ENCODE results near the gene KDM1A.

KDM1A gene

GRCh38 chr1:23088027-23088426 is 68.8 kb downstream of the KDM1A start:
- Histone ChIP-seq H3K27ac (ENCODE audit: low read depth in 2 of 2, low read length in 2 of 2) (no peak overlapping the region), H3K27me3 (ENCODE audit: control insufficient read depth in 2 of 2, insufficient read depth in 2 of 2, low read length in 2 of 2) (no peaks in the 10 kb centered on the region), H3K4me3 (ENCODE audit: low read length in 2 of 2) (no peak overlapping the region), H3K4me1 (ENCODE audit: control insufficient read depth in 2 of 2, insufficient read depth in 2 of 2, low read length in 2 of 2) (no peaks in the 10 kb centered on the region), H3K36me3 (ENCODE audit: control insufficient read depth in 2 of 2, insufficient read depth in 2 of 2, low read length in 2 of 2) (peaks cover 77 to 81% of the 10 kb centered on the region in 2 donors), H3K9ac (ENCODE audit: low read depth in 1 of 2, low read length in 2 of 2) (no peak overlapping the region), H3K9me3 (ENCODE audit: control insufficient read depth in 2 of 2, low read length in 2 of 2) (no peaks in the 10 kb centered on the region)

DNA sequence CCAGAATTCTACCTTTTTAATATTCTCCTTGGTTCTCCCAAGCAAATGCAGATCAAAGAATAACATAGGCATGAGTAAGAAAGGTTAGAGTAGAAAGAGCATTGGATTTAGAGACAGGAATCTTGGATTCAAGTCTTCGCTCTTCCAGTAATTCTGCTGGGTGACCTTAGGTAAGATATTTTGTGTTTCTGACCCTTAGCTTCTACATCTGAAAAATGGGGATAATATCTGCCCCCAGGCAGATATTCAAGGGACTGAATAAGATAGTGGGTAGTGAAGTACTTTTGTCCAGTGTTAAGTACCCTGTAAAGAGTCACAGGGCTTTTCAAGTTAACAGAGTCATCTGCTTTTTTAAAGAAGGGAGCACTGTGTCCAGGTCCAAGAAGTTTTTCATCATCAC is 70.8 kb downstream of the KDM1A start:
- Histone ChIP-seq H3K9ac (ENCODE audit: low read depth in 1 of 2, low read length in 2 of 2) (no peak overlapping the region), H3K27me3 (ENCODE audit: control insufficient read depth in 2 of 2, insufficient read depth in 2 of 2, low read length in 2 of 2) (no peaks in the 10 kb centered on the region)

DNA sequence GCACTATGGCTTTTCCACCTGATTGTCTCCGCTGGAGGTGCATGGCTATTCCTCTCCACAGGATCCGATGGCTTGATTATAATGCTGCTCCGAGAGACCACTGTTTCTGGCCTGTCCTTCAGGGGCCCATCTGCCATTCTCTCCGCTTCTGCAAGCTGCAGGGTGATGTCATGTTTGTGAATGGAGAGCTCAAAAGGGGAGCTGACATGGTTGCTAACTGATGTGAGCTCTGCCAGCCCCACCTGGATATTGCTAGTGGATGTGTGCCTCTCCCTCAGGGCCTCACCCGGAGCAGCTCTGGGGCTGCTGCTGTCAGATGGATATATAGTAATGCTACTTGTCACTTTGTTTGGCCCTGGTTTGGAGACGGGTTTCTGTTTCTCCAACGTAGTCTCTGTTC is 72.3 kb downstream of the KDM1A start:
- Histone ChIP-seq H3K4me1 (ENCODE audit: control insufficient read depth in 2 of 2, insufficient read depth in 2 of 2, low read length in 2 of 2) (no peaks in the 10 kb centered on the region), H3K36me3 (ENCODE audit: control insufficient read depth in 2 of 2, insufficient read depth in 2 of 2, low read length in 2 of 2) (peaks cover 55 to 66% of the 10 kb centered on the region in 2 donors), H3K4me3 (ENCODE audit: low read length in 2 of 2) (no peak overlapping the region), H3K27me3 (ENCODE audit: control insufficient read depth in 2 of 2, insufficient read depth in 2 of 2, low read length in 2 of 2) (no peaks in the 10 kb centered on the region), H3K9me3 (ENCODE audit: control insufficient read depth in 2 of 2, low read length in 2 of 2) (no peaks in the 10 kb centered on the region), H3K27ac (ENCODE audit: low read depth in 2 of 2, low read length in 2 of 2) (no peak overlapping the region), H3K9ac (ENCODE audit: low read depth in 1 of 2, low read length in 2 of 2) (no peak overlapping the region)

More for the DNA sequence above, 70.8 kb downstream of the KDM1A start:
- Histone ChIP-seq H3K4me3 (ENCODE audit: low read length in 2 of 2) (no peak overlapping the region), H3K27ac (ENCODE audit: low read depth in 2 of 2, low read length in 2 of 2) (no peak overlapping the region), H3K9me3 (ENCODE audit: control insufficient read depth in 2 of 2, low read length in 2 of 2) (no peaks in the 10 kb centered on the region), H3K36me3 (ENCODE audit: control insufficient read depth in 2 of 2, insufficient read depth in 2 of 2, low read length in 2 of 2) (peaks cover 66 to 77% of the 10 kb centered on the region in 2 donors), H3K4me1 (ENCODE audit: control insufficient read depth in 2 of 2, insufficient read depth in 2 of 2, low read length in 2 of 2) (no peaks in the 10 kb centered on the region)

- H3K27me3 ChIP-seq (ENCODE audit: control insufficient read depth in 2 of 2, insufficient read depth in 2 of 2, low read length in 2 of 2) = no peaks in the 10 kb centered on the region
- H3K27ac ChIP-seq (ENCODE audit: low read depth in 2 of 2, low read length in 2 of 2) = no peak overlapping the region
- H3K4me3 ChIP-seq (ENCODE audit: low read length in 2 of 2) = no peak overlapping the region
- H3K9ac ChIP-seq (ENCODE audit: low read depth in 1 of 2, low read length in 2 of 2) = no peak overlapping the region
- H3K9me3 ChIP-seq (ENCODE audit: control insufficient read depth in 2 of 2, low read length in 2 of 2) = no peaks in the 10 kb centered on the region
- H3K4me1 ChIP-seq (ENCODE audit: control insufficient read depth in 2 of 2, insufficient read depth in 2 of 2, low read length in 2 of 2) = no peaks in the 10 kb centered on the region
- peaks cover 48 to 59% of the 10 kb centered on the region in 2 donors for H3K36me3 ChIP-seq (ENCODE audit: control insufficient read depth in 2 of 2, insufficient read depth in 2 of 2, low read length in 2 of 2)
Observed at GRCh38 chr1:23092447-23092846, 73.2 kb downstream of the KDM1A start.

DNA sequence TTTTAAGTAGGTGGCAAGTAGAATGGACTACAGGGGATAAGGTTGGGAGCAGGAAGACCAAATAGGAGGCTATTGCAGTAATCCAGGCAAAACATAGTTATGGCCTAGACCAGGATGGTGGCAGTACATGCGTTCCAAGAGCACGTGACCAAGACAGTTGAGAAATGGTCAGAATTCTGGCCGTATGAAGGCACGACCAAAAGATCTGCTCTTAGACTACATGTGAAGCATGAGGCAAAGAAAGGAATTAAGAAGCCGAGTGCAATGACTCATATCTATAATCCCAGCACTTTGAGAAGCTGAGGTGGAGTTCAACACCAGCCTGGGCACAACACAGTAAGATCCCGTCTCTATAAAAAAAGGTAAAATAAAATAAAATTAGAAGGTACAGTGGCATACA is 78.0 kb downstream of the KDM1A start:
- Histone ChIP-seq H3K9ac (ENCODE audit: low read depth in 1 of 2, low read length in 2 of 2) (no peak overlapping the region), H3K36me3 (ENCODE audit: control insufficient read depth in 2 of 2, insufficient read depth in 2 of 2, low read length in 2 of 2) (peaks cover 12 to 21% of the 10 kb centered on the region in 2 donors), H3K4me1 (ENCODE audit: control insufficient read depth in 2 of 2, insufficient read depth in 2 of 2, low read length in 2 of 2) (peaks cover 3 to 25% of the 10 kb centered on the region in 2 donors), H3K27me3 (ENCODE audit: control insufficient read depth in 2 of 2, insufficient read depth in 2 of 2, low read length in 2 of 2) (no peaks in the 10 kb centered on the region), H3K9me3 (ENCODE audit: control insufficient read depth in 2 of 2, low read length in 2 of 2) (no peaks in the 10 kb centered on the region), H3K4me3 (ENCODE audit: low read length in 2 of 2) (no peak overlapping the region), H3K27ac (ENCODE audit: low read depth in 2 of 2, low read length in 2 of 2) (no peak overlapping the region)

- Histone ChIP-seq H3K9ac (ENCODE audit: low read depth in 1 of 2, low read length in 2 of 2) (no peak overlapping the region), H3K36me3 (ENCODE audit: control insufficient read depth in 2 of 2, insufficient read depth in 2 of 2, low read length in 2 of 2) (peaks cover 2 to 8% of the 10 kb centered on the region in 2 donors), H3K9me3 (ENCODE audit: control insufficient read depth in 2 of 2, low read length in 2 of 2) (no peaks in the 10 kb centered on the region), H3K27me3 (ENCODE audit: control insufficient read depth in 2 of 2, insufficient read depth in 2 of 2, low read length in 2 of 2) (no peaks in the 10 kb centered on the region), H3K4me3 (ENCODE audit: low read length in 2 of 2) (no peak overlapping the region), H3K4me1 (ENCODE audit: control insufficient read depth in 2 of 2, insufficient read depth in 2 of 2, low read length in 2 of 2) (peaks cover 11 to 37% of the 10 kb centered on the region in 2 donors), H3K27ac (ENCODE audit: low read depth in 2 of 2, low read length in 2 of 2) (no peak overlapping the region)
Observed at GRCh38 chr1:23098463-23099170, 79.3 kb downstream of the KDM1A start.

- peaks cover 13 to 41% of the 10 kb centered on the region in 2 donors for H3K4me1 ChIP-seq (ENCODE audit: control insufficient read depth in 2 of 2, insufficient read depth in 2 of 2, low read length in 2 of 2)
- H3K4me3 ChIP-seq (ENCODE audit: low read length in 2 of 2) = no peak overlapping the region
- H3K36me3 ChIP-seq (ENCODE audit: control insufficient read depth in 2 of 2, insufficient read depth in 2 of 2, low read length in 2 of 2) = peaks cover 2 to 3% of the 10 kb centered on the region in 2 donors
- no peak overlapping the region for H3K27ac ChIP-seq (ENCODE audit: low read depth in 2 of 2, low read length in 2 of 2)
- H3K9me3 ChIP-seq (ENCODE audit: control insufficient read depth in 2 of 2, low read length in 2 of 2) = no peaks in the 10 kb centered on the region
- H3K9ac ChIP-seq (ENCODE audit: low read depth in 1 of 2, low read length in 2 of 2) = no peak overlapping the region
- H3K27me3 ChIP-seq (ENCODE audit: control insufficient read depth in 2 of 2, insufficient read depth in 2 of 2, low read length in 2 of 2) = no peaks in the 10 kb centered on the region
Observed at GRCh38 chr1:23099171-23099536, 79.9 kb downstream of the KDM1A start.

DNA sequence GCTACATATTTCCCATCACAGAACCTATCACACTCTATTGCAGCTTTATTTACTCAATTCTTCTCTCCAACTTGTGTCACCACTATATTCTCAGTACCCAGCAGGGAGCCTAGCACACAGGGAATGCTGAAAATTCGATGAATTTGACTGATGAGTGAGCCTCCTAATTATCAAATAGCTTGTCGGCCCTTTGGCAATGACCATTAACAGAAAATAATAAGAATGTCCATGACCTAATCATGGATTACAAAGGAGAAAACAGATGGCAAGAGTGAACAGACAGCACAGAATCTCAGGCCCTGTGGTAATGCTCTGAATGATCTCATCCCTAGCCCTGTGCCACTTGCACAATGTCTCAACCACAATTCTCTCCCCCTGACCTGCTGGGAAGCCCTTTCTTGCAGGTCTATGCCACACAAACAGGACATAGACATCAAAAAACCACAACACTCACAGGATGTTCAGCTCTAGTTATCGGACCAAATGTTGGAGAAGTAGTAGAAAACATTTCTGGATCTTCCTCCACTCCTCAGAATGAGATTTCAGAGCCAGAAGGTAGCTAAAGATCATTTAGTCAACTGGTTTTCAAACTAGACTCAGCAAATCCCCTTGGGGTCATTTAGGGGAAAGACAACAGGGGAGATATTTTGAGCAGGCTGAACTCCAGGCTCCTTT is 80.9 kb downstream of the KDM1A start:
- Histone ChIP-seq H3K4me3 (ENCODE audit: low read length in 2 of 2) (no peak overlapping the region), H3K27ac (ENCODE audit: low read depth in 2 of 2, low read length in 2 of 2) (no peak overlapping the region), H3K27me3 (ENCODE audit: control insufficient read depth in 2 of 2, insufficient read depth in 2 of 2, low read length in 2 of 2) (no peaks in the 10 kb centered on the region), H3K36me3 (ENCODE audit: control insufficient read depth in 2 of 2, insufficient read depth in 2 of 2, low read length in 2 of 2) (peaks cover 0 to 2% of the 10 kb centered on the region in 2 donors), H3K4me1 (ENCODE audit: control insufficient read depth in 2 of 2, insufficient read depth in 2 of 2, low read length in 2 of 2) (peaks cover 13 to 41% of the 10 kb centered on the region in 2 donors), H3K9me3 (ENCODE audit: control insufficient read depth in 2 of 2, low read length in 2 of 2) (no peaks in the 10 kb centered on the region), H3K9ac (ENCODE audit: low read depth in 1 of 2, low read length in 2 of 2) (no peak overlapping the region)

- peak overlapping the region in 1 of 2 donors; percentile 15 for H3K9ac ChIP-seq (ENCODE audit: low read depth in 1 of 2, low read length in 2 of 2)
- H3K4me3 ChIP-seq (ENCODE audit: low read length in 2 of 2) = no peak overlapping the region
- H3K9me3 ChIP-seq (ENCODE audit: control insufficient read depth in 2 of 2, low read length in 2 of 2) = no peaks in the 10 kb centered on the region
- peaks cover 13 to 41% of the 10 kb centered on the region in 2 donors for H3K4me1 ChIP-seq (ENCODE audit: control insufficient read depth in 2 of 2, insufficient read depth in 2 of 2, low read length in 2 of 2)
- H3K27me3 ChIP-seq (ENCODE audit: control insufficient read depth in 2 of 2, insufficient read depth in 2 of 2, low read length in 2 of 2) = no peaks in the 10 kb centered on the region
- H3K27ac ChIP-seq (ENCODE audit: low read depth in 2 of 2, low read length in 2 of 2) = peak overlapping the region; percentile 74 to 83
- H3K36me3 ChIP-seq (ENCODE audit: control insufficient read depth in 2 of 2, insufficient read depth in 2 of 2, low read length in 2 of 2) = peaks cover 0 to 2% of the 10 kb centered on the region in 2 donors
Observed at GRCh38 chr1:23101101-23101827, 82.0 kb downstream of the KDM1A start.

DNA sequence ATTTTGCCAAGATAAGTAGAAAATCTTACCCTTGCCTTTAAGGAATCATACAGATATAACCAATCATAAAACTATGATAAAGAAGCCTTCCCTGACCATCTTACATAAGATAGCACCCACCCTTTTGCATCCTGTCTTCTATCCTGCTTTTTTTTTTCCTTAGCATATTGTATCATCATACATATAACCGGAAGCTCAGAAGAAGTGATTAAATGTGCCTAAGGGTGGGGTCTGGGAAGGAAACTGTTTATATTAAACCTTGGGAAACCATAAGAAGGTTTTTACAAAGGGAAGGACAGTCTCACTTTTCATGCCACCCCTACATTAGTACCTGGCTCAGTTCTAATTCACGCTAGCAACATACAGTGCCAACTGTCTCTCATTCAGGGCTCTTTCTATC is 82.6 kb downstream of the KDM1A start:
- Histone ChIP-seq H3K4me1 (ENCODE audit: control insufficient read depth in 2 of 2, insufficient read depth in 2 of 2, low read length in 2 of 2) (peaks cover 13 to 41% of the 10 kb centered on the region in 2 donors), H3K36me3 (ENCODE audit: control insufficient read depth in 2 of 2, insufficient read depth in 2 of 2, low read length in 2 of 2) (peaks cover 3 to 6% of the 10 kb centered on the region in 2 donors), H3K9ac (ENCODE audit: low read depth in 1 of 2, low read length in 2 of 2) (peak overlapping the region in 1 of 2 donors; percentile 15), H3K9me3 (ENCODE audit: control insufficient read depth in 2 of 2, low read length in 2 of 2) (no peaks in the 10 kb centered on the region), H3K27me3 (ENCODE audit: control insufficient read depth in 2 of 2, insufficient read depth in 2 of 2, low read length in 2 of 2) (no peaks in the 10 kb centered on the region), H3K4me3 (ENCODE audit: low read length in 2 of 2) (no peak overlapping the region), H3K27ac (ENCODE audit: low read depth in 2 of 2, low read length in 2 of 2) (peak overlapping the region; percentile 74 to 83)

All from mucosa of rectum (tissue), 2 donors.